Measurements from ENCODE around the gene DCHS1. TPM values are rescaled to one million over a fixed set of nuclear protein-coding genes. Genes with fewer than 3 reads are reported as not detected.
"Not testable (repeated sequence)": the region's sequence is repeated elsewhere in the genome, so short reads cannot be mapped to it uniquely, and the experiment has no call there.

DCHS1 gene, protein sequence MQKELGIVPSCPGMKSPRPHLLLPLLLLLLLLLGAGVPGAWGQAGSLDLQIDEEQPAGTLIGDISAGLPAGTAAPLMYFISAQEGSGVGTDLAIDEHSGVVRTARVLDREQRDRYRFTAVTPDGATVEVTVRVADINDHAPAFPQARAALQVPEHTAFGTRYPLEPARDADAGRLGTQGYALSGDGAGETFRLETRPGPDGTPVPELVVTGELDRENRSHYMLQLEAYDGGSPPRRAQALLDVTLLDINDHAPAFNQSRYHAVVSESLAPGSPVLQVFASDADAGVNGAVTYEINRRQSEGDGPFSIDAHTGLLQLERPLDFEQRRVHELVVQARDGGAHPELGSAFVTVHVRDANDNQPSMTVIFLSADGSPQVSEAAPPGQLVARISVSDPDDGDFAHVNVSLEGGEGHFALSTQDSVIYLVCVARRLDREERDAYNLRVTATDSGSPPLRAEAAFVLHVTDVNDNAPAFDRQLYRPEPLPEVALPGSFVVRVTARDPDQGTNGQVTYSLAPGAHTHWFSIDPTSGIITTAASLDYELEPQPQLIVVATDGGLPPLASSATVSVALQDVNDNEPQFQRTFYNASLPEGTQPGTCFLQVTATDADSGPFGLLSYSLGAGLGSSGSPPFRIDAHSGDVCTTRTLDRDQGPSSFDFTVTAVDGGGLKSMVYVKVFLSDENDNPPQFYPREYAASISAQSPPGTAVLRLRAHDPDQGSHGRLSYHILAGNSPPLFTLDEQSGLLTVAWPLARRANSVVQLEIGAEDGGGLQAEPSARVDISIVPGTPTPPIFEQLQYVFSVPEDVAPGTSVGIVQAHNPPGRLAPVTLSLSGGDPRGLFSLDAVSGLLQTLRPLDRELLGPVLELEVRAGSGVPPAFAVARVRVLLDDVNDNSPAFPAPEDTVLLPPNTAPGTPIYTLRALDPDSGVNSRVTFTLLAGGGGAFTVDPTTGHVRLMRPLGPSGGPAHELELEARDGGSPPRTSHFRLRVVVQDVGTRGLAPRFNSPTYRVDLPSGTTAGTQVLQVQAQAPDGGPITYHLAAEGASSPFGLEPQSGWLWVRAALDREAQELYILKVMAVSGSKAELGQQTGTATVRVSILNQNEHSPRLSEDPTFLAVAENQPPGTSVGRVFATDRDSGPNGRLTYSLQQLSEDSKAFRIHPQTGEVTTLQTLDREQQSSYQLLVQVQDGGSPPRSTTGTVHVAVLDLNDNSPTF (N-terminal part only)
- 9.2 TPM for total RNA-seq
- long read RNA-seq, partial matches to known transcripts, result 3 of 10 reads
- long read RNA-seq, other reads (novel, unspliced or antisense), result 7 of 10 reads

DNA sequence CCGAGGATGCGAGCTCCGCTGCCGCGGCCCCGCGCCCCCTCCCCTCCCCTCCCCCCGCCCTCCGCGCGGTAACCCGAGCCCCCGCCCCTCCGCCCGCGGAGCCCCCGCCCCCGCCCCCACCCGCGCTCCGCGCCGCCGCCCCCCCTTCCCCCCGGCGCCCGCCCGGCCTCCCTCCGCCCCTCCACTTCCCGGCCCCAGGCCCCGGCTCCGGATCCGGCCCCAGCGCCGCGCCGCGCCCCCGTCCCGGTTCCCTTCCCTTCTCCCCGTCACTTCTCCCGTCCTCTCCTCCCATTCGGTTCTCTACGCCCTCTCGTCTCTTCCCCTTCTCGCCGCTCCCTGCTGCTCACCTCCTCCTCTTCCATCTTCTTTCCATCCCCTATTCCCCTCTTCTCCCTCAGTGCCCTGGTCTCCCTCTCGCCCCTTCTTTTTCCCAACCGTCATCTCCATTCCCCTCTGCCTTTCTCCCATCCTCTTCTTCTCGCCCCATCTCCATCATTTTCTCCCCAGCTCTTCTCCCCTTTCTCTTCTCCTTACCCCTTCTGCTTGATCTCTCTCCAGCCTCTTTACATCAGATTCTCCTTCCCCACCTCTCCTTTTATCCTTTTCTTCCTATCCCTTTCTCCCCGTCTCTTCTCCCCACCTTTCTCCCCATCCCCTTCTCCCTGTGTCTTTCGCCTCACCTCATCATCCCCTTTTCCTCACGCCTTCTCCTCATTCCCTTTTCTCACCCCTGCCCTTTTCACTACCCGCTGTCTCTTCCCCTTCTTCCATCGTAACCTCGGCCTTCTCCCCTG, at the start of gene DCHS1:
DCHS1 (minus strand) TSS at position 20 of the 794 bp plus-strand sequence. CDS start 14,196 bp downstream, outside the sequence.
- no peak for DNase-seq (ENCODE audit: low spot score)
- intact Hi-C loops (cut with DNase I), result no loop called here

DNA sequence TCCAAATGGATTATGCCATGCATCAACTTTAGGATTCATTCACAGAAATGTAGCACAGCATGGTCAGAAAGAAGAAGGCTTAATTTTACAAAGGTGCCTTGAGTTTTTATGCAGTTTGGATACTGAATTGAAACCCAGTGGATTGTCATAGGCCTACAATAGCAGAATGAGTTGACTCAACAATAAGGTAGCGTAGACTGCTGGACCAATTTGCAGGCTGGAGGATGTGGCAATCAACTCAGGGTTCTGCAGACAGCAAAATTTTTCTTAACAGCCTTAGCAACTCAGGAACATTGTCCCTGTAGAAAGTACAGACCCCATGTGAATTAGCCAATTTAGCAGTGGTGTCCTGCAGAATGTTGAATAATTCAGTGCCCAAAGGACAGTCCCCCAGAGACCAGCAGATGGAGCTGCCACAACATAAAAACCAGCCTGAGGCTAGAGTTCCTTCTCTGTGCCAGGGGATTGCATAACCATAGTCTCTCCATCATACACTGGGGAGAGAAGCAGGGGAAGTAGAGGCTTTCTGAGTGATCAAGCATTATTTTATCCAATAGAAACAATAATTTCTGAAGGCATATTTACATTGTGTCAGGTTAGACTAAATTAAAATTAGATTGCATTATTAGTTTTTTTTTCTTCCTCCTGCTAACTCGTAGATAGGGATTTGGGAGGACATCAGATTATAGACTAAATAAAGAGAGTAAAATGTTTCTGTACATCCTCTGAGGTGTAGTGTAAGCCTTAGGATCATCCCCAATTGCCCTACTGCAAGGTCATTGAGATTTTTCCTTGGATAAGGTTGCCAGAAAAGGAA, 47.8 kb upstream of the DCHS1 start:
- DNase-seq (ENCODE audit: low spot score), result no peak
- intact Hi-C loops (cut with DNase I), result loop anchor here (2.0 to 10.0 kb wide), 2 partner anchors 21 to 329 kb away; partner anchors contain the start of gene MRPL17

DNA sequence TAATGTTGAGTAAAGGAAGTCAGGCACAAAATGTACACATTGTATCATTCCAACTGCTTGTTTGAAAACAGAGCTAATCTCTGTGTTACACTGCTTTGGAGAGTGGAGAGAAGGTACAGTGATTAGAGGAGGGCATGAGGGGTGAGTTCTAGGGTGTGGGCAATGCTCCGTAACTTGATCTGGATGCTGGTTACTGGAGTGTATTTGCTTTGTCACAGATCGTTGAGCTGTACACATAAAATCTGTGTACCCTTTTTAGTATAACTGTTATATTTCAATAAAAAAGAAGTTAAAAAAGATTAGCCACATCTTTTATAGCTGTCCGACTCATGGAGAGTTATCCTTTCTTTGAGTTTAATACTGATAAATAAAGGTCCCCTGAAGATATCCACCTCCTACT, 46.3 kb upstream of the DCHS1 start:
- intact Hi-C loops (cut with DNase I), result loop anchor here (2.0 to 10.0 kb wide), 2 partner anchors 19 to 327 kb away; partner anchors contain the start of gene MRPL17
- not testable (repeated sequence) for DNase-seq (ENCODE audit: low spot score)

DNA sequence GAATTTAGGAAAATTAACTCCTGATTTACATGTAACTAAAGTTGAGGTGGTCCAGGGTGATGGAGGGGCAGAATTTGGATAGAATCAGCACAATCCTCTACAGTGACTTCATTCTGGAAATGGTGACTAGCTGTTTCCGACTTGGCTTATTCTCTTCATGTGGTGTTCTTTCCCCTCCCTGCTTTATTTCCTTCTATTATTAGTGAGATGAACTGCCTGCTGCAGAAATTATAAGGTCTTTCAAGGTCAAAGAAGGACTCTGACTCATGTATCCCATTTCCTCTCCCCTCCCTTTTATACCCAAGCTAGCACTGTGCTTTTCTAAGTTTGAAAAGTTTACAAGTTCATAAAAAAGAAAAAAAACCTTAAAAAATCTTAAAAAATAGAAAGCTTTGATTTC, 39.8 kb upstream of the DCHS1 start:
- intact Hi-C loops (cut with DNase I), result no loop called here
- no peak for DNase-seq (ENCODE audit: low spot score)

DNA sequence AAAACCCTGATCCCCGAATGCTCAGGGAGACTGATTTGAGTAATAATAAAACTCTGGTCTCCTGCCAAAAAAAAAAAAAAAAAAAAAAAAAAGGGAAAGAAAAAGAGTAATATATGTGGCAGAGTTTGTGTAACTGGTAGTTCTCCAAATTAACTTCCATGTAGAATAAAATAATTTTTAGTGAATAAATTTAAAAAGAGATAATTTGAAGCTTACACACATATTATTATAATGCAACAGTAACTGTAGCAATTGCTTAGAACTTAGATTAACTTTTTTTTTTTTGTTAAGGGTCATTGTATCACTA, 38.6 kb upstream of the DCHS1 start:
- DNase-seq (ENCODE audit: low spot score), result no peak
- intact Hi-C loops (cut with DNase I), result no loop called here

DNA sequence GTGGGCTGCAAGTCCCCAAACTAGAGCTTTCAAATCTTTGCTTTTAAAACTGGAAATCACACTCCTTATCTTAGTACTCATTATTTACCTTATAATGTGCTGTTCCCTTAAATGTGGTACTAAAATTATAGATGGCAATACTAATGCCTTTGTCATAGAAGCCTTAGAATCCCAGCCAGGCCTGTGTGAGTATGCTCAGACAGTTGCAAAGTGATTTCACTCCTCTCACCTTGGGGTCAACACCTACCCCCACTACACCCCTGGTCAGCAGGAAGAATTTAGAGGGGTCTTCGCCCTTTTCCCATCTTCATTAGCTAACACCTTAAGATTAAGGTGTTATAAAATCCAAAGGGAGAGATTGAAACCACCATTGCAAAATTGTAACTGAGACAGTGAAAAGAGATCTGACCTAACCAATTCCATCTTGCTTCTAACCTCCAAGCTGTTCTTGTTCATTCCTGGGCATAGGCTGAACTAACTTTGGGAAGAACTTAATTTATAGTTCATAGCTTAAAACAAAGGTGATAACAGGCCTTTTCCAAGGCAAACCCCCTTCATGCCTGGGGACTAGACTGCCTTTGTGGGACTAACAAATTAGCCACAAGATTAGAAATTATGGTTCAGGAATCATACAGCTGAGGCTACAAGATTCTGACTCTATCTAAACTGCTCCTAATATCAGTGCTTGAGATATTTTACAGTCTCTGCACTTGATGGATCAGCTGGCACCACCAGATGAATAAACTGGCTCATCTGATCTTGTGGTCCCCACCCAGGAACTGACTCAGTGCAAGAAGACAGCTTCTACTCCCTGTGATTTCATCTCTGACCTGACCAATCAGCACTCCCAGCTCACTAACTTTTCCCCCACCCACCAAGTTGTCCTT, 38.0 kb upstream of the DCHS1 start:
- no peak for DNase-seq (ENCODE audit: low spot score)
- intact Hi-C loops (cut with DNase I), result no loop called here

DNA sequence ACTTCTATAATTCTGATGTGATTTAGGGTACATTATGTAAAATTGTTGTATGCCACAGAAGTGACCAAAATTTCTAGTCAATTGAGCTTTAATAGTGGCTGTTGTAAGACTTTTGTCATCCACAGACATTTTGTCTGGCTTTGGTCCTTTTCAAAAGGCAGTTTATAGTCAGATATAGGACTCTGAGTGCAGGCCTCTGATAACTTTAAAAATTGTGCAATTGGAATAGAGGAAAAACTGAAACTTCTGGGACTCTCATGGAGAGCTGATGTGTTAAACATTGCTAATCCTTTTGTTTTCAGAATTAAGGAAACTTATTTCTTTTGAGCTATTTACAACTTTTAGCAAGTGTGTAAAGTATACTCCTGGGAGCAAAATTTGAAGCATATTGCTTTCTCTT, 36.5 kb upstream of the DCHS1 start:
- DNase-seq (ENCODE audit: low spot score), result no peak
- intact Hi-C loops (cut with DNase I), result no loop called here

DNA sequence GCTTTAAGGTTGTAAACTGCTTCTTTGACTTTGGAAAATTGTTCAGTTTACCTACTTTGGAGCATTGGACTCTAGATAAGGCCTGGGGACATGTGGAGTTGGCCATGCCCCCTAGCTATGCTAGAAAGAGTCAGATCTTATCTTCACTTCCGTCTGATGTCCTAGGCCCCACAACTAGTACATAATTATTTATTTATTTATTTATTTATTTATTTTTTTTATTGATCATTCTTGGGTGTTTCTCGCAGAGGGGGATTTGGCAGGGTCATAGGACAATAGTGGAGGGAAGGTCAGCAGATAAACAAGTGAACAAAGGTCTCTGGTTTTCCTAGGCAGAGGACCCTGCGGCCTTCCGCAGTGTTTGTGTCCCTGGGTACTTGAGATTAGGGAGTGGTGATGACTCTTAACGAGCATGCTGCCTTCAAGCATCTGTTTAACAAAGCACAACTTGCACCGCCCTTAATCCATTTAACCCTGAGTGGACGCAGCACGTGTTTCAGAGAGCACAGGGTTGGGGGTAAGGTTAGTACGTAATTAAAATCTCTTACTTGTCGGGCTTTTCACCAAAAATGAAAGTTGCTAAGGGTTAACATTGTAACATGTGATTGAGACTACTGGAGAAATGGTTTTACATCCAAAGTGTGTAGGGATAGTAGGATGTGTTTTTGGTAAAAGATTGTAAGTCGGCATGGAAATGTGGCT, 35.0 kb upstream of the DCHS1 start:
- intact Hi-C loops (cut with DNase I); DNase-seq (ENCODE audit: low spot score): not testable (repeated sequence)

DNA sequence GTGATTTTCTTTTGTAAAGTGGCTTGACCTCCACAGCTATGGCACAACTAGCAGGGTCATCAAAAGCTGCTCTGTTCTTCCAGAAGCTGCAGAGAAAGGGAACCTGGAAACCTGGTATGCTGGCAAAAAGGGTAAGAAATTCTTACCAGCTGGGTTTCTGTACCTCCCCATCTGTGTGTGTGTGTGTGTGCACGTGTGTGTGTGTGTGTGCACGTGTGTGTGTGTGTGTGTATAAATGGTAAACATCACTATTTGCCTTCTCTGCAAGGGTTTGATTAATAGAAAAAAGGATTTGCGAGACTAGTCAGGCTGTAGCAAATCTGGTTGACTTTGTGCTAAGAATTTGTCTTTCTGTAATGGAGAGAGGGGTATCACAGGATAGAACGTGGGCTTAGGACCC, 32.3 kb upstream of the DCHS1 start:
- intact Hi-C loops (cut with DNase I), result no loop called here
- no peak for DNase-seq (ENCODE audit: low spot score)

DNA sequence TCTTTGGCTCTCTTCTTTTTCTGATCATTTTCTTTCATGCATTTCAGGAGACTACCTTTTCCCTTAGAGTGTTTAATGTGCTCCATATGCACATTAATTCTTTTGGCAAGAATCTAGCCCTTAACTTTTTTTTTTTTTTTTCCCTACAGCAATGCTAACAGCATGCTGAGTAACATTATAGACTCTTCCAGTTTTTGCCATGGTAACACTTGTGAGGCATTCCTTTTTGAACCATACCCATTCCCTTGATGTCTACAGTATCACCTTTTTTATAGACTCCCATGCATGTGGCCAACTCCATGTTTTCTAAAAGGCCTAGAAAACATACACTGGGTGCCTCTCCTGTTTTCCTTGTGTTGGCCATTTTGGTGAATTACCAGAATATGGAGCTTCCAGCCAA, 30.4 kb upstream of the DCHS1 start:
- no peak for DNase-seq (ENCODE audit: low spot score)
- intact Hi-C loops (cut with DNase I), result no loop called here

DNA sequence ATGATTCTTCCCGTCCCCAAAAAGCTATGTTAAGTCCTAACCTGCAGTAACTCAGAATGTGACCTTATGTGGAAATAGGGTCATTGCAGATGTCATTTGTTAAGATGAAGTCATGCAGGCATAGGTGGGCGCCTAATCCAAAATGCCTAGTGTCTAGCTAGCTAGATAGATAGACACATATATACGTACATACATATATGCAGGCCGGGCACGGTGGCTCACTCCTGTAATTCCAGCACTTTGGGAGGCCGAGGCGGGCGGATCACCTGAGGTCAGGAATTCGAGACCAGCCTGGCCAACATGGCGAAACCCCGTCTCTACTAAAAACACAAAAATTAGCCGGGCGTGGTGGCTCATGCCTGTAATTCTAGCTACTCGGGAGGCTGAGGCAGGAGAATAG, 28.5 kb upstream of the DCHS1 start:
- intact Hi-C loops (cut with DNase I), result loop anchor here (5.0 kb wide), 2 partner anchors 152 to 202 kb away; partner anchors contain the start of genes ARFIP2 and TIMM10B
- not testable (repeated sequence) for DNase-seq (ENCODE audit: low spot score)

DNA sequence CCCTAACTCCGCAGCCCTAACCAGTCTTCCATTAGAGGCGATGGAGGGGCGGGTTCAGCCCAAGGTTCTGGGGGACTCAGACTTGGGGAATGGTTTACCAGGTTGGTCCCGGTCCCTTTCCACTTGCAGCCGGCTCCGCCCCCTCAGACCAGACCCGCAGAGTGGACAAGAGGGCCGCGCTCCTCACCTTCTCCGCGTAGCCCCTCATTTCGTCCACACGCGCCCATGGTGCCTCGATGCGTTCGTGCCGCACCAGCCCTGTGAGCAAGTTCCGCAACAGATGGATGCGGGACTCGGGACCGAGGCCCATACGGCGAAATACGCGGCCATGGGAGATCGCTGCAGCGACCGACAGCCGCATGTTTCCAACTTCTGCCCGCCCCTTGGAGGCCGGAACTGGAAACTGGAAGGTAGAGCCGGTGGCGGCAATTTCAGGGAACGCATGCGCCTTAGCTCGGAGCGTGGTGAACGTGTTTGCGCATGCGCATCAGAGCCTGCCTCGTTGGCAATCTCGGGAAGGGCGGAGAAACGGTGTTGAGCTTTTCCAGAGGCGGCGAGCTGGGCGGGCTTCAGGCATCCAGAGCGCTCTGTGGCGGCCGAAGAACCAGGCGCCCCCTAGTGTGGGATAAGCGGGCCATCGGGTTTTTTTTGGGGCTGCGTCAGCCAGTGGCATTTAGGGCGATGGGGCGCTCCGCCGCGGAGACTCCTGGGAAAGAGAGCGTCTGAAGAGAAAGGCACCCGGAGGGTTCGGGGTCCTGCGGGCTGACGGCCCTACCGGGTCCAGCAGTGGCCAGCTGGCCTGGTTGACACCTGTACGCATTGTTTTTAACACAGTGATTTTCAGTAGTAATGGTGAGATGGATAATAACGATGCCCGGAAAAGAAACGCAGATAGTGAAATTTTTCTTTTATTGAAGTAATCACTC, 27.6 kb upstream of the DCHS1 start, which contains the start of gene MRPL17:
MRPL17 (minus strand) TSS at position 405 of the 926 bp plus-strand sequence; CDS start at position 361, 44 bp downstream.
- intact Hi-C loops (cut with DNase I), result loop anchor here (1.0 to 5.0 kb wide), 5 partner anchors 20 to 201 kb away; partner anchors contain the start of genes ARFIP2, ILK, RRP8 and TAF10
- DNase-seq (ENCODE audit: low spot score), result peak; percentile 99

DNA sequence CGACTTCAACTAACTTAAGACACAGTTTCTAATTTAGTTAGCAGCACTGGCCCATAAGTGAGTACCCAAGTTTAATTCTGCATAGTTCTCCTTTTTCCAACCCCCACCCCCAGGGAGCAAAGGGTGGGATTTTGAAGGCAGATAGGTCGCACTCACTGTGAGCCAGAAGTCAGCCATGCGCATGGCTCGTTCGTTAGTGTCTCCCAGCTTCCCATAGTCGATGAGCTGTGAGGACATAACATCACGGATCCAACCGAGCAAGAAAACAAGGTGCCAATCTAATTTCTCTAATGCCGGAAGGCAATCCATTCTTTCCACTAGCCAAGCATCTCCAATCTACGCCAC, 27.0 kb upstream of the DCHS1 start:
- DNase-seq (ENCODE audit: low spot score), result no peak
- intact Hi-C loops (cut with DNase I), result loop anchor here (2.0 to 5.0 kb wide), 4 partner anchors 20 to 200 kb away; partner anchors contain the start of genes ARFIP2, TAF10 and TIMM10B

DNA sequence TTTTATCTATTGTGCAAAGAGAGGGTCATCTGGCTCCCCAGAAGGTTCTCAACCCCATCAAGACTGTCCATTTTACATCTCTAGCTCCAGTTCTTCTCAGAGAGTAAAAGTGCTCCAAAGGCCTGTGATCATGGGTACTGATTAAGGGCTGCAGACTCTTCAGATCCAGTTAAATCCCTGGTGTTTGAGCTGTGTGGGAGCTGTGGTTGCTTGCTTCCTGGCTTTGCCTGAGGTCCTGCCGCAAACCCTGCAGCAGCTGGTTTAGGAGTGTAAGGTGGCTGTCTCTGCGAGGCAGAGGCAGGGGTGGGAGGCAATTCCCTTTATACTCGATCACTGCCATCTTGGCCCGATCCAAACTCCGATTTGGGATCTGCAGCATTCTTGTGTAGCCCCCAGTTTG, 26.3 kb upstream of the DCHS1 start:
- DNase-seq (ENCODE audit: low spot score), result no peak
- intact Hi-C loops (cut with DNase I), result loop anchor here (2.0 to 5.0 kb wide), 4 partner anchors 21 to 200 kb away; partner anchors contain the start of genes ARFIP2, TAF10 and TIMM10B

DNA sequence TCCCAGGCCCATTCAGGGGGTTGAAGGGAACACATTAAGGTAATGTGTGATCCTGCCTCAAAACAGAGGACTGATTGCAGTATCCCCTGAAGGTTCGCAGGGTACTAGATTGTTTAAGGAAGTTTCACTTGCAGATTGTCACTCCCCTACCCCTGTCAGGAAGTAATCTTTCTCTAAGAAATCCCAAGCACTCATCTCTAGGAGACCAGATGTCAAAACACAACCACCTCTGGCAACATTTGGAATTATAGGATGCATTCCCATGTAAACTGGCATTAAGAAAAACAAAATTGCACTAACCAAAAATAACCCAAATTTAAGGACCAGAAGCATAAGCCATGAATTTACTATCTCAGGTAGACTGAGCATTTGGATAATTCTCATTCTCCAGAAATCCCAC, 25.9 kb upstream of the DCHS1 start:
- intact Hi-C loops (cut with DNase I), result loop anchor here (5.0 kb wide), 2 partner anchors 149 to 199 kb away; partner anchors contain the start of genes ARFIP2 and TIMM10B
- DNase-seq (ENCODE audit: low spot score), result no peak
